Midbrain (tissue), 1 donor: ENCODE measurements around the gene RSAD1.

Experiments
- DNase-seq: peaks from one replicate; lab custom pipeline; 2025; lab: John Stamatoyannopoulos, UW

Gene RSAD1

GRCh38 chr17:50458270-50458669, 20.4 kb upstream of the RSAD1 start:
- DNase-seq: no peak

DNA sequence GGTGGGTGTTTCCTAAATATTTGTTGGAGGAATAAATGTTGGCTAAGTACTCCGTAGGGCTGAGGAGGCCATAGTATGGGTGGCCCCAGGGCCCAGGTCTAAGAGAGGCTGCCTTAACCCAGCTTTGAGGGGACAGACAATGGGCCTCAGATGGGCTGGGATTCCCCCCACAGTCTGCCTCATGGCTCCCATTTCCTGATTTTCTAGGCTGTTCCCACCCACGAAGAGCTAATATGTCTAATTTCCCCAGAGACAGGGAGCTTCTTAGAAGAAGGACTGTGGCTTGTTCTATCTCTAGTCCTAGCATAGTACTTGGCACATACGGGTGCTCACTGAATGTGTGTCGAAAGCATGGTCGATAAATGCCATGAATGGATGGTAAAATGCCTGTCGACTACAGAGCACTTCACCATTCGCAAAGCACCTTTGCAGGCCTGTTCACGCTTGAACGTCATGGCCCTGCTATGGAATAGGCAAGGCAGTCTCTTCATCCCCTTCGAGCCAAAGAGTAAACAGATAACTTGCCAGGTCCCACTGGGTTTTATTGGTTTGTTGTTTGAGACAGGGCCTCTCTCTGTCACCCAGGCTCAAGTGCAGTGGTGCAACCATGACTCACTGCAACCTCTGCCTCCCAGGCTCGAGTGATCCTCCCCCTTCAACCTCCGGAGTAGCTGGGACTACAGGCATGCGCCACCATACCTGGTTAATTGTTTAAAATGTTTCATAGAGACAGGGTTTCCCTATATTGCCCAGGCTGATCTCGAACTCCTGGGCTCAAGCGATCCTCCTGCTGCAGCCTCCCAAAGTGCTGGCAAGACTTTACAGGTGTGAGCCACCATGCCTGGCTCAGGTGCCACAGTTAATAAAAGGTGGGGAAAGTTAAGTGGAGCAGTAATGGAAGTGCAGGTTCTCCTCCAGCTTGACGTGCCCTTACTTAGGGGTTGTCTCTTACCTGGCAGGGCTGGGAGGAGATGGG, 19.7 kb upstream of the RSAD1 start:
- DNase-seq: no peak

- no peak for DNase-seq
These were observed 18.9 kb upstream of the RSAD1 start for GRCh38 chr17:50459756-50460155.

GRCh38 chr17:50460831-50461526, 17.7 kb upstream of the RSAD1 start:
- no peak for DNase-seq

GRCh38 chr17:50461550-50462132, 17.0 kb upstream of the RSAD1 start:
- DNase-seq: no peak

GRCh38 chr17:50462446-50462845, 16.2 kb upstream of the RSAD1 start:
- no peak for DNase-seq

GRCh38 chr17:50464121-50464520, 14.5 kb upstream of the RSAD1 start:
- DNase-seq: no peak

- no peak for DNase-seq
These were observed 13.9 kb upstream of the RSAD1 start for GRCh38 chr17:50464736-50465135.

DNA sequence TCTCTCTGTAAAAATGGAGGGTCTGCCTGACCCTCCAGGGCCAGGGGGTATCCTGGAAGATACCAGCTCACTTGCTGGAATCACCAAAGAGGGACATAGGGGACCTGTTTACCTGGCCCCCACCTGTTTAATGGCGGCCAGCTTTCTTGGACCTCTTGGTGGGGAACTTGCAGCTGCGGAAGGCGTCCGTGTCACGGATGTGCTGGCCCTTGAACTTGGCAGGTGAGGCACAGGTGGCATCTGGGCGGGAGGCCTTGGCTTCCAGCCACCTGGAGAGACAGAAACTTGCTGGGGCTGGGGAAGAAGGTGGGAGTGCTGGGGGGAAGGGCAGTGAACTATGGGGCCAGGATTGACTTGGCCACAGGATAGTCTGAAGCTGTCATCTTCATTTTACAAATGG, 13.5 kb upstream of the RSAD1 start:
- DNase-seq: no peak

DNA sequence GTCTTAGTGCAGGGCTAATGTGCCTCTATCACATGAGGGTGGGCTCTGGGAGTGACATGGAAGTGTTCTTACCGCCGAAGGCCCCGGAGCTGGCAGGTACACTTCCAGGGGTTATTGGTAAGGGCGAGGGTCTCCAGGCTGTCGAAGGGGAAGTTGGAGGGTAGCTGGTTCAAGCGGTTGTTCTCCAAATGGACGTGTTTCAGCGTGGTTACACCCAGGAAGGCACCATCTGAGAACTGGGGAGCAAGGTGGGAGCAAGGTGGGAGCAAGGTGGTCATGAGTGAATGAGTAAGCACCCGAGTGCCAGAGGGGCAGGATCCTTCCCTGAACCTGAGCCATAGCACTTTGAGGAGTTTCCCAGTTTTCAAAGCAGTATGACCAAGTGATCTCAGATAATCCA, 13.0 kb upstream of the RSAD1 start:
- no peak for DNase-seq

DNA sequence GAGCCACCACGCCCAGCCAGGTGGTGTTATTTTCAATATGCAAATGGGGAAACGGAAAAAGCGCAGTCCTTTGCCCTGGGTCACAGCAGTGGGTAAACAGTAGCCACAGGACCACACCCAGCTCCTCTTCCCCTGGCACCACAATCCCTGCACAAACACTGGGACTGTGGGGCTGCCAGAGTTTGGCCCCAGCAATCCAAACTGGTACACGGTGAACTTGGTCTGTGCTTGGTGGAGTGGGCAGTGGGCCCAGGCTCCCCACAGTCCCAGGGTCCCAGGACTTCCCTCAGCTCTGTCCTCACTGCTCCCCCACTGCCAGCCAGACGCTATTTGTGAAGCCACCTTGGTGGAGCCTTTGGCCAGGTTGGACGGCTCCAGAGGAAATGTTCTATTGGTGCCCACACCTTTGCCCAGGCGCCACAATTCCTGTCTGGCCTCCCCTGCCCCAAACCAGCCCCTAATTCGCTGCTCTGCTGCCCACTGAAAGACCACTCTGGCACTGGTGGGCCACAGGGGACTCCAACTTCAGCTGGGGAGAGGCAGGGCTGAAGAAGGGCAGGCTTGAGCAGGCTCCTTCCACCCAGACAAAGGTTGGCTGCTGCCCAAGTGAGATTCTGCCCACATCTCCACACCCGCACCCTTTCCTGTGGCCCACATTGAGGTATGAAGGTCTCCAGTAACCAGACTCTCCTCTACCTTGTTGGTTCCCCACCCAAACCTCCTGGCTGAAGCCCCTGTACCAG, 12.1 kb upstream of the RSAD1 start:
- DNase-seq: no peak

DNA sequence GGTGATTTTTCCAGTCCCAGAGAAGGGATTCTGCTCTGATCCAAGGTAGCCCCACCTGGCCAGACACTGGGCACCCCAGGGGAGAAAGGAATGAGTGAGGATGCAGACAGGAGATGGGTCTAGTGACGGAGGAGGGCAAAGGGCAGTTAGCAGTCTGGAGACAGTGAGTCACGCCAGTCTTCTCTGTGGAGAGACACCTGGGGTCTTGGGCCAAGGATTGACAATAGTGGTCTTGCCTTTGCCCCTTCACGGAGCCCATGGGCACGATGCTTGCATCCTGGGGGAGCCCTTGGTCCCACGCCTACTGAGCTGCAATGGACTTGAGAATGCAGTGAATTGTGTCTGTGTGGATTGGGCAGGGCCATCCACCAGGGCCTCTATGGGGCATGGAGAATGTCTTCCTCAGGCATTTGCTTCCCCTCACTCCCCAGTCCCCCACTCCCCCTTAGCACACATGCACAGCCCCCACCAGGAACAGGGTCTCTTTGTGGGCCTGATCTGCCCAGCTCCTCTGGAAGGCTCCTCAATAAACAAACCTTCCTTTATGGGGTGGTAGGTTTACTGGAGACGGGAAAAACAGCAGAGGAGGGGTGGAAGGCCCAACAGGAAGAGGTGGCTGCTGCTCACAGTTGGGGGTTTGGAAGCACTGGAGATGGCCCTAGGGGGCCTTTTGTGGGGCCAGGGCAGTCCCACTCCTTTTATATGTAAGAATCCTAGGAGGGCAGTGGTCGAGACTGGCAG, 11.4 kb upstream of the RSAD1 start:
- DNase-seq: no peak

DNA sequence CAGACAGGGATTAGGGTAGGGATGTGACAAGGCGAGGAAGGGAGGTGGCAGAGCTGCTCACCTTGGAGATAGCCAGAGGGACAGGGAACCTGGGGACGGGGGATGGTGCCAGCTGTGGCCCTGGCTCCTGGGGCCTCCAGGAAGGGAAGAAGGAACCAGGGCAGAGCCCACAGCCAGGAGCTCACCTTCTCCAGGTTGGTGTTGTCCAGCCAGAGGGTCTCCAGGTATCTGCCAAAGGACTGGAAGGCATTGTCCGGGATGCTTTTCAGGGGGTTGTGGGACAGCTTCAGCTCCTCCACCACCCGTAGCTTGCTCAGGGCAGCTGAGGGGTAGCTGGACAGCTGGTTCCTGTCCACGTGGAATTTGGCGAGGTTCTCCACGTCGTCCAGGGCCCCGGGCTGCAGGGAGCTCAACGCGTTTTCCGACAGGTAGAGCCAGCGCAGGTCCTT, 10.8 kb upstream of the RSAD1 start:
- DNase-seq: no peak

DNA sequence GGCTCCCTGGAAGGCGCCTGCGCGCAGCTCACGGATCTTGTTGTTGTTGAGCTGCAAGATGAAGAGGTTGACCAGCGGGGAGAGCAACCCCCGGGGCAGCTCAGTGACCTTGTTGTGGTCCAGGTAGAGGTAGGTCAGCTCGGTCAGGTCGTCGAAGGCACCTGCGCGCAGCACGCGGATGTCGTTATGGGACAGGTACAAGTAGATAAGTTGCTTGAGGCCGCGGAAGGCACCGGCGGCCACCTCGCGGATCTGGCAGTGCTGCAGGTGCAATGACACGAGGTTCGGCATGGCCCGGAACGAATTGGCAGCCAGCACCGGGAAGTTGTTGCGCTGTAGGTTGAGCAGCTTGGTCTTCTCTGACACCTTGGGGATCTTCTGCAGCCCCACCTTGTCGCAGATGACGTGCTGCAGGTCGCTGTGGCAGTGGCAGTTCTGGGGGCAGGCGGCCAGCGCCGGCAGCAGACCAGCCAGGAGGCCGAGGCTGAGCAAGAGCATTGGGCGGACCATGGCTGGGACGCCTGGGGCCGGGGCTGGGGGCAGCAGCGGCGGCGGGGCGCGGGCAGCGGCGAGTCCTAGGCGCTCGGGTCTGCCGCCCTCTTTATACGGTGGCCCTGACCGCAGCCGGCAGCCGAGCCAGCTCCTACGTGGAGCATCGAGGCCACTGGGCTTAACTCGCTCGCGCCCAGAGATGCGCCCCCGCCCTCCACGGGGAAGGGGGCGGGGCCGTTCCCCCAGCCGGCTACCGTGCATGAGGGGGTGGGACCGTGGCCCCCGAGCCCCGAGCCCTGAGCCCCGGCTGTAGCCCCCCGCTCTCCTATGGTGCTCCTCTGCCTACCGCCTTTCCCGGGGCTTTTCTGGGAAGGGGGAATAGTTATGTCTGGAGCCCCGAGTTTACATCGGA, 10.1 kb upstream of the RSAD1 start, which contains the start of gene CHAD:
Gene CHAD, minus strand, starts transcription at position 577 of the 904 bp plus-strand sequence. Its CDS starts 67 bp downstream, at position 510.
- no peak for DNase-seq

DNA sequence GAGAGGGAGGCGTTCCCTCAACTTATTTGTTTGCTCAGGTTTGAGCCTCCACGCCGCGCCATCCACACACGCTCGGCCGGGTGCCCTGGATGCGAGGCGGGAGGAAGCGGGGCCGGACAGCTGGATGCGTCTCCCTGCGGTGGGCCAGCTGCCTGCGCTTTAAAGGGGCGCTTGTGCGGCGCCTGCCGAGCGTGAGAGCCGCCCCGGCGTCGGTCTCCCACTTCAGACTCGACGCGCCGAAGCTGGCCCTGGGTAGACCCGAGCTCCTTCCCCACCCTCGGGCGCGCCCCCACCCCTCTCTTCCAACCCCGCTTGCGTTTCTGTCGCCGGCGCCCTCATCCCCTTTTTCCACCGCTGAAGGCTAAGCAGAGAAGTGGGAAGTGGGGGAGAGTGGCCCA, 9.5 kb upstream of the RSAD1 start:
- no peak for DNase-seq

GRCh38 chr17:50469671-50470305, 8.9 kb upstream of the RSAD1 start:
- no peak for DNase-seq

DNA sequence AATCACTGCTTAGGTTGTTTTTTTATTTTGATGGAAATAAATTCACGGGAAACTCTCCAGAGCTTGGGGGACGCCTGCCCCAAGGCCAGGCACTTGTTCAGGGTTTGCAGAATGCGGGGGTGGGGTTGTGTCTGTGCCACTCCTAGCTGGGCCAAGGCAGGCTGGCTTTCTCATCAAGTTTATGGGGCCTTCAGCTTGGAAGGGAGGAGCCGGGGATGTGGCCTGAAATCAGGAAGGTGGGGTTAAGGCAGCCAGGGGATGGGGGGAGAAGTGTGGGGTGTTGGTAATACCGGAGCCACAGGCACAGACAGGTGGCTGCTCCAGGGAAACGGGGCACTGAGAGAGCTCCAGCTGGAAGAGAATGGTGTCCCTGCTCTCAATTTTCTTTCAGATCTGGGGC, 8.2 kb upstream of the RSAD1 start:
- no peak for DNase-seq

GRCh38 chr17:50471009-50471905, 7.4 kb upstream of the RSAD1 start:
- DNase-seq: peak; percentile 17

GRCh38 chr17:50472286-50472685, 6.4 kb upstream of the RSAD1 start:
- DNase-seq: no peak
